GM12878 (cell line): Measurements from ENCODE around the gene PACS1. TPM values are rescaled to one million over a fixed set of nuclear protein-coding genes. Genes with fewer than 3 reads are reported as not detected.

Source experiments
- ATAC-seq: fragments of 200-7000 bp; cut with Tn5 transposase; 3 replicates; pipeline ENCODE4 v1.9.1; 2020; ENCODE audit warnings: mild to moderate bottlenecking, moderate library complexity
- BruUV-seq: library from RNA; stranded (reverse); fragments of 400-500 nt; replicated peaks from 2 replicates; lab custom pipeline; 2021; lab: Mats Ljungman, UMichigan
- CTCF ChIA-PET: fragments of 300-600 bp; sonication (Branson Sonifier 250); formaldehyde crosslinking; extraction: SDS; loops from one replicate; lab custom pipeline; 2021; ENCODE audit warnings: inconsistent platforms; lab: Yijun Ruan, JAX
- POLR2A ChIA-PET: fragments of 350-600 bp; formaldehyde crosslinking; extraction: SDS; loops from one replicate; lab custom pipeline; 2021; ENCODE audit warnings: inconsistent platforms; lab: Charles Lee
- RAD21 ChIA-PET: fragments of 300-600 bp; sonication (Branson Sonifier 250); formaldehyde crosslinking; loops from one replicate; lab custom pipeline; 2023; ENCODE audit warnings: antibody characterized with exemption; ENCODE audit not compliant: unreplicated experiment; lab: Charles Lee
- SMC1A ChIA-PET: fragments of 300-600 bp; sonication (Branson Sonifier 250); formaldehyde crosslinking; loops from one replicate; lab custom pipeline; 2023; ENCODE audit not compliant: unreplicated experiment, uncharacterized antibody; lab: Charles Lee
- DNase-seq: peaks from one replicate; pipeline ENCODE4 v3.0.0-alpha.2; 2011; ENCODE audit warnings: low read depth, low spot score
- FAIRE-seq: peaks from 3 replicates; lab custom pipeline; 2011; peaks lifted over from hg19 to GRCh38; lab: Jason Lieb, UNC
- H2AFZ ChIP-seq: 2 replicates; pipeline ENCODE4 v1.6.0; 2011; ENCODE audit warnings: low read depth, low read length, control low read depth; ENCODE audit not compliant: control insufficient read depth
- H3K27ac ChIP-seq: 2 replicates; pipeline ENCODE4 v1.5.1; 2011; ENCODE audit warnings: control low read depth; ENCODE audit not compliant: control insufficient read depth, insufficient read depth
- H3K27me3 ChIP-seq, 2 experiments: replicated peaks in 1 of 2; 2 replicates each; pipeline versions ENCODE4 v1.6.0 to v1.6.1; 2011; ENCODE audit warnings: low read length in 1 of 2; ENCODE audit not compliant: control insufficient read depth in 2 of 2, insufficient read depth in 2 of 2
- H3K36me3 ChIP-seq, 2 experiments: 2 replicates each; pipeline ENCODE4 v1.5.1; 2011; ENCODE audit warnings: low read length in 1 of 2; ENCODE audit not compliant: control insufficient read depth in 2 of 2, insufficient read depth in 2 of 2
- H3K4me1 ChIP-seq: 2 replicates; pipeline ENCODE4 v1.6.1; 2011; ENCODE audit warnings: mild to moderate bottlenecking, low read length, moderate library complexity, mixed read lengths; ENCODE audit not compliant: control insufficient read depth, insufficient read depth
- H3K4me2 ChIP-seq: 2 replicates; pipeline ENCODE4 v1.6.0; 2011; ENCODE audit warnings: control low read depth; ENCODE audit not compliant: control insufficient read depth, insufficient read depth
- H3K4me3 ChIP-seq: fragments of 200-600 bp; sonication (generic); 2 replicates; pipeline ENCODE4 v1.5.1; 2016
- H3K79me2 ChIP-seq: 2 replicates; pipeline ENCODE4 v1.6.0; 2011; ENCODE audit warnings: low read length; ENCODE audit not compliant: control insufficient read depth, insufficient read depth
- H3K9ac ChIP-seq: 2 replicates; pipeline ENCODE4 v1.8.0; 2011; ENCODE audit warnings: low read length, control low read depth, mixed read lengths; ENCODE audit not compliant: control insufficient read depth, insufficient read depth
- H3K9me3 ChIP-seq: replicated peaks from 3 replicates; pipeline ENCODE4 v1.5.1; 2011; ENCODE audit warnings: mild to moderate bottlenecking, low read length; ENCODE audit not compliant: control insufficient read depth, insufficient read depth
- H4K20me1 ChIP-seq: 2 replicates; pipeline ENCODE4 v1.6.0; 2011; ENCODE audit not compliant: control insufficient read depth, insufficient read depth
- ATF7 ChIP-seq: fragments of 450-650 bp; IDR thresholded peaks from 2 replicates; pipeline ENCODE4 v1.6.1; 2016; ENCODE audit warnings: low read depth, mild to moderate bottlenecking
- BHLHE40 ChIP-seq, 2 experiments: fragments of 450-650 bp in 1 of 2; IDR thresholded peaks; 2 replicates each; pipeline ENCODE4 v1.6.1; 2011 to 2017; ENCODE audit warnings: low read depth in 2 of 2, borderline replicate concordance in 1 of 2, improper control_type of control experiment in 1 of 2, low read length in 1 of 2, mild to moderate bottlenecking in 1 of 2
- CHD4 ChIP-seq: fragments of 200-600 bp; sonication (generic); IDR thresholded peaks from 2 replicates; pipeline ENCODE4 v1.6.1; 2016; ENCODE audit warnings: mild to moderate bottlenecking
- E2F4 ChIP-seq: IDR thresholded peaks from 2 replicates; pipeline ENCODE4 v1.6.1; 2012; ENCODE audit warnings: low read depth, low read length, improper control_type of control experiment
- ETV6 ChIP-seq, 2 experiments: fragments of 450-650 bp in 1 of 2; IDR thresholded peaks in 1 of 2; conservative IDR thresholded peaks in 1 of 2; 2 replicates each; pipeline ENCODE4 v1.6.1; 2014; ENCODE audit warnings: antibody characterized with exemption in 1 of 2, borderline replicate concordance in 1 of 2, low read depth in 1 of 2, mild to moderate bottlenecking in 1 of 2, moderate library complexity in 1 of 2
- GATAD2B ChIP-seq: fragments of 450-650 bp; conservative IDR thresholded peaks from 2 replicates; pipeline ENCODE4 v1.6.1; 2017; ENCODE audit warnings: low read depth, mild to moderate bottlenecking, moderate library complexity
- JUND ChIP-seq: IDR thresholded peaks from 2 replicates; pipeline ENCODE4 v1.6.1; 2012; ENCODE audit warnings: low read depth, mild to moderate bottlenecking, low read length, improper control_type of control experiment, moderate library complexity
- MEF2B ChIP-seq: fragments of 450-650 bp; IDR thresholded peaks from 2 replicates; pipeline ENCODE4 v1.6.1; 2018; ENCODE audit warnings: mild to moderate bottlenecking, moderate library complexity; ENCODE audit not compliant: partially characterized antibody, poor library complexity, severe bottlenecking
- RAD51 ChIP-seq: fragments of 450-650 bp; IDR thresholded peaks from 2 replicates; pipeline ENCODE4 v1.6.1; 2016; ENCODE audit warnings: moderate library complexity, mild to moderate bottlenecking, inconsistent platforms
- TARDBP ChIP-seq: IDR thresholded peaks from 2 replicates; pipeline ENCODE4 v1.6.1; 2016; ENCODE audit warnings: borderline replicate concordance
- WGBS: methylation state at CpG from one replicate; pipeline ENCODE4 v1.1.6; 2016; ENCODE audit warnings: low lambda C conversion rate; ENCODE audit not compliant: insufficient replicate concordance, insufficient coverage; ENCODE audit errors: missing lambda C conversion rate; 5-methylcytosine and 5-hydroxymethylcytosine counted together
- in situ Hi-C: fragments of 300-500 bp; cut with MboI; formaldehyde crosslinking; loops from 9 replicates; pipeline ENCODE4 v1.14.3; 2018; ENCODE audit warnings: mixed read lengths
- intact Hi-C: fragments of 100-400 bp; cut with micrococcal nuclease; formaldehyde crosslinking; loops from one replicate; pipeline ENCODE4 v1.14.2; 2022; ENCODE audit not compliant: unreplicated experiment
- polyA plus RNA-seq, 11 experiments: library from polyadenylated mRNA; depleted of rRNA in 4 of 11; unstranded in 6 of 11; stranded (reverse) in 5 of 11; fragments of >200 nt; fragmentation: Nextera tagmentation in 4 of 11; fragmentation: Illumina TruSeq in 1 of 11; extraction: Ambion mirVana in 4 of 11; extraction: Trizol in 1 of 11; gene quantifications; 1 replicate in 1 of 11; 2 replicates in 10 of 11; pipeline versions ENCODE4 v1.2.1 to v1.2.3, GENCODE V29; 2011 to 2016; ENCODE audit warnings: inconsistent platforms in 2 of 11, missing spikeins in 2 of 11, low read depth in 1 of 11
- total RNA-seq, 4 experiments: library from RNA; depleted of rRNA in 3 of 4; stranded (reverse); fragments of >200 nt in 3 of 4; fragmentation: Illumina TruSeq in 1 of 4; extraction: Trizol in 1 of 4; gene quantifications; 2 replicates each; pipeline versions ENCODE4 v1.2.1 to v1.2.3, GENCODE V29; 2013 to 2021
- TF ChIP-seq, protein P1 (sequence below): fragments of 450-650 bp; IDR thresholded peaks from 2 replicates; pipeline ENCODE4 v1.6.1; 2017; ENCODE audit warnings: borderline replicate concordance

Gene PACS1
- total and polyA plus RNA-seq, 10 of the 15 experiments (the other 5 are each of a cell fraction or from before 2014, with no cell fraction given): 1.1 to 74.3 (median 17.9) TPM

DNA sequence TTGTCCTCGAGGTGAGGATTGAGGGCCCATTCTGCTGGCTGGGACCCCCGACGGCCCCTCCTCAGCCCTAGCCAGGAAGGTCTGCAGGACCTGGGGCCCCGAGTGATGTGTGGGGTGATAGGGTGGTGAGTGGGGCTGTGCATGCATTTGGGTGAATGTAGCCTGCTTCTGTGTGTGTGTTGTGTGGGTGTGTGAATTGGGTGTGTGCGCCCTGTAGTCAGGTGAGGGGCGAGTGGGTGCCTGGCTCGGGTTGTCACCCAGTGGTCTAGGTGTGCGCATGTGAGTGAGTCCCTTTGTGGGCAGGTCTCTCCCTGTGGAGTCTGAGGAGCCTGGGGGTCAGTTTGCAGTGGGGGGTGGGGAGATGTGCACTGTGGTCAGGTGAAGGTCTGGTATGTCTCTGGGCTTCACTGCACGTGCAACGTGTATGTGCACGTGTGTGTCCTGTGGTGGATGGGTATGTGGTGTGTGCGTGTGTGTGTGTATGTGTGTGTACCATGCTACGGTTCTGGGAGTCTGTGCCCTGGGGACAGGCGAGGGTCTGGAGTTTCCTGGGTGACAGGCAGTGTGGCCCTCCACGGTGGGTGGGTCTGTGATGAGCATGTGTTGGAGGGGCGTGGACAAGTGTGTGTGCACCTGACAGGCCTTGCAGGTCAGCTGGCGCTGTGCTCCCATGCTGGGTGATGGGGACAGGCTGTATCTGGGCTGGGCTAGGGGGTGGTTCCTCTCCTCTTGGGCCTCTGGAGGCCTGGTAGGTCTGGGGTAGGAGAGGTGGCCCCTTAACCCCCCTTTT is 222.7 kb downstream of the PACS1 start:
- H3K36me3 ChIP-seq: no peaks in the 10 kb centered on the region
- ChIA-PET CTCF (no interaction called here), RAD21 (no interaction called here), POLR2A (no interaction called here), SMC1A (no interaction called here)
- intact Hi-C loops (no loop called here), in situ Hi-C loops (no loop called here)
- H3K4me2 ChIP-seq: no peak overlapping the region
- no TSS peak for BruUV-seq
- H3K4me1 ChIP-seq: peaks cover 12% of the 10 kb centered on the region
- H3K79me2 ChIP-seq: peaks cover 10% of the 10 kb centered on the region
- H3K27me3 ChIP-seq: peaks cover 2 to 7% of the 10 kb centered on the region in 2 experiments; a peak in 2 of 4 replicates
- no peak overlapping the region for H2AFZ ChIP-seq
- ATAC-seq (no peak), DNase-seq (no peak), FAIRE-seq (no peak)
- WGBS: 10% methylated on average over 17 of the region's 17 CpGs
- H3K4me3 ChIP-seq: no peak overlapping the region
- TF ChIP-seq BHLHE40 (IDR thresholded peaks at IDR 0.05; ENCODE audit: borderline replicate concordance in 1 of 2, low read depth in 2 of 2, low read length in 1 of 2) (peak in 1 of 2 experiments; percentile 59; a peak in 2 of 4 replicates), GATAD2B (no peak), JUND (no peak)
- no peaks in the 10 kb centered on the region for H3K9me3 ChIP-seq
- H3K27ac ChIP-seq: no peak overlapping the region
- H3K9ac ChIP-seq: no peak overlapping the region
- H4K20me1 ChIP-seq: no peaks in the 10 kb centered on the region

- TF ChIP-seq, protein P1, sequence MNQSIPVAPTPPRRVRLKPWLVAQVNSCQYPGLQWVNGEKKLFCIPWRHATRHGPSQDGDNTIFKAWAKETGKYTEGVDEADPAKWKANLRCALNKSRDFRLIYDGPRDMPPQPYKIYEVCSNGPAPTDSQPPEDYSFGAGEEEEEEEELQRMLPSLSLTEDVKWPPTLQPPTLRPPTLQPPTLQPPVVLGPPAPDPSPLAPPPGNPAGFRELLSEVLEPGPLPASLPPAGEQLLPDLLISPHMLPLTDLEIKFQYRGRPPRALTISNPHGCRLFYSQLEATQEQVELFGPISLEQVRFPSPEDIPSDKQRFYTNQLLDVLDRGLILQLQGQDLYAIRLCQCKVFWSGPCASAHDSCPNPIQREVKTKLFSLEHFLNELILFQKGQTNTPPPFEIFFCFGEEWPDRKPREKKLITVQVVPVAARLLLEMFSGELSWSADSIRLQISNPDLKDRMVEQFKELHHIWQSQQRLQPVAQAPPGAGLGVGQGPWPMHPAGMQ: no peak
- TF ChIP-seq ETV6 (conservative IDR thresholded peaks at IDR 0.05 in 1 of 2, IDR thresholded peaks at IDR 0.05 in 1 of 2; ENCODE audit: borderline replicate concordance in 1 of 2, low read depth in 1 of 2) (no peak), E2F4 (no peak), CHD4 (no peak), MEF2B (no peak), ATF7 (no peak), RAD51 (no peak), TARDBP (no peak)
- no peaks in the 10 kb centered on the region for H3K36me3 ChIP-seq
- no peak overlapping the region for H3K4me2 ChIP-seq
- H3K9ac ChIP-seq: no peak overlapping the region
- no peak overlapping the region for H3K4me3 ChIP-seq
- ChIA-PET RAD21 (no interaction called here), POLR2A (no interaction called here), CTCF (no interaction called here), SMC1A (no interaction called here)
- DNase-seq: no peak
- no peak overlapping the region for H2AFZ ChIP-seq
- H3K27me3 ChIP-seq: peaks cover 2 to 7% of the 10 kb centered on the region in 2 experiments; a peak in 2 of 4 replicates
- BruUV-seq: no TSS peak
- ATAC-seq: no peak
- H3K4me1 ChIP-seq: peaks cover 9% of the 10 kb centered on the region; the same call in 1 of the 2 replicates
- in situ Hi-C loops (no loop called here), intact Hi-C loops (no loop called here)
- 18% methylated on average over 4 of the region's 4 CpGs for WGBS
- H4K20me1 ChIP-seq: no peaks in the 10 kb centered on the region
- no peak overlapping the region for H3K27ac ChIP-seq
- H3K9me3 ChIP-seq: no peaks in the 10 kb centered on the region
- FAIRE-seq: no peak
- H3K79me2 ChIP-seq: peaks cover 3% of the 10 kb centered on the region
These were observed 223.3 kb downstream of the PACS1 start for GRCh38 chr11:66293352-66293751.
